Spleen (tissue), 11 donors: ENCODE measurements around the gene PARVB. TPM values are rescaled to one million over a fixed set of nuclear protein-coding genes. Genes with fewer than 3 reads are reported as not detected.

Experiments
- DNase-seq: peaks from one replicate; pipeline ENCODE4 v3.0.0-alpha.2; 2020
- H3K27ac ChIP-seq, 8 donors: fragments of 200-600 bp; sonication (generic) in 7 of 8; 1 replicate in 4 of 8; 2 replicates in 4 of 8; pipeline versions ENCODE4 v1.5.0 to v1.8.0; 2016 to 2021; ENCODE audit warnings: inconsistent platforms in 4 of 8, mild to moderate bottlenecking in 4 of 8, moderate library complexity in 1 of 8
- H3K27me3 ChIP-seq, 7 donors: fragments of 200-600 bp; sonication (generic) in 6 of 7; replicated peaks in 1 of 7; 1 replicate in 4 of 7; 2 replicates in 3 of 7; pipeline versions ENCODE4 v1.5.0 to v1.8.0; 2016 to 2021; ENCODE audit warnings: inconsistent platforms in 3 of 7, mild to moderate bottlenecking in 1 of 7
- H3K36me3 ChIP-seq, 6 donors: fragments of 200-600 bp; sonication (generic) in 5 of 6; 1 replicate in 4 of 6; 2 replicates in 2 of 6; pipeline versions ENCODE4 v1.5.0 to v1.8.0; 2016 to 2021; ENCODE audit warnings: inconsistent platforms in 2 of 6
- H3K4me1 ChIP-seq, 6 donors: fragments of 200-600 bp; sonication (generic) in 5 of 6; 1 replicate in 3 of 6; 2 replicates in 3 of 6; pipeline versions ENCODE4 v1.5.0 to v1.8.0; 2016 to 2021; ENCODE audit warnings: inconsistent platforms in 3 of 6
- H3K4me3 ChIP-seq, 8 donors: fragments of 200-600 bp; sonication (generic) in 7 of 8; 1 replicate in 4 of 8; 2 replicates in 4 of 8; pipeline versions ENCODE4 v1.5.0 to v1.8.0; 2016 to 2021; ENCODE audit warnings: inconsistent platforms in 4 of 8, mild to moderate bottlenecking in 4 of 8, moderate library complexity in 2 of 8
- H3K9me3 ChIP-seq, 8 donors: fragments of 200-600 bp; sonication (generic) in 7 of 8; 1 replicate in 4 of 8; 2 replicates in 4 of 8; pipeline versions ENCODE4 v1.5.0 to v1.8.0; 2016 to 2021; ENCODE audit warnings: inconsistent platforms in 4 of 8
- POLR2A ChIP-seq, 3 donors: fragments of 450-650 bp; IDR thresholded peaks; one replicate each; pipeline ENCODE4 v1.5.1; 2017; ENCODE audit warnings: antibody characterized with exemption in 3 of 3, mild to moderate bottlenecking in 1 of 3
- POLR2AphosphoS5 ChIP-seq, 3 donors: sonication (generic); formaldehyde crosslinking; IDR thresholded peaks; one replicate each; pipeline ENCODE4 v1.5.1; 2017; ENCODE audit warnings: antibody characterized with exemption in 3 of 3
- WGBS, 5 donors: extraction: QIAGEN DNeasy Blood & Tissue Kit in 3 of 5; methylation state at CpG; one replicate each; pipeline versions ENCODE4 v1.1.5 to v1.1.7; 2013 to 2018; 5-methylcytosine and 5-hydroxymethylcytosine counted together
- intact Hi-C: fragments of 100-400 bp; cut with DNase I; formaldehyde crosslinking; loops from one replicate; pipeline ENCODE4 v1.15.0; 2023; ENCODE audit warnings: low total_unique reads
- polyA plus RNA-seq, 3 donors: library from polyadenylated mRNA; stranded (reverse); fragments of 200-250 nt; gene quantifications; one replicate each; pipeline ENCODE4 v1.2.1, GENCODE V29; 2013
- total RNA-seq, 7 donors: library from RNA; depleted of rRNA in 3 of 7; stranded (reverse); fragments of >200 nt in 3 of 7; fragmentation: NEBNext Ultra II Directional in 4 of 7; extraction: Animal tissue kit (Norgen Biotek cat#: 25700) in 4 of 7; gene quantifications; one replicate each; pipeline versions ENCODE4 v1.1.0 to v1.2.1, GENCODE V29; 2016 to 2021
- TF ChIP-seq, protein P1 (sequence below), 11 experiments: fragments of 200-600 bp in 7 of 11; fragments of 450-650 bp in 4 of 11; sonication (generic) in 4 of 11; IDR thresholded peaks in 8 of 11; conservative IDR thresholded peaks in 3 of 11; 1 replicate in 7 of 11; 2 replicates in 4 of 11; pipeline versions ENCODE4 v1.4.0 to v1.8.0; 2016 to 2021; ENCODE audit warnings: antibody characterized with exemption in 11 of 11, inconsistent platforms in 4 of 11, mild to moderate bottlenecking in 1 of 11
- donor health status: healthy with polysubstance abuse.
- donor health status: DM: no; HTN: no; CAD: no; lungs with moderate emphysema.
- donor health status: DM: no; HTN: no; CAD: no.
- donor health status: Bipolar disorder and iron deficiency.
- donor health status: healthy.
- donor health status: DM: no; HTN: no; CAD: no.
- donor health status: DM: yes; HTN: yes; CAD: no.

Gene PARVB
- total and polyA plus RNA-seq, 10 donors = 24.0 to 61.9 (median 46.5) TPM

DNA sequence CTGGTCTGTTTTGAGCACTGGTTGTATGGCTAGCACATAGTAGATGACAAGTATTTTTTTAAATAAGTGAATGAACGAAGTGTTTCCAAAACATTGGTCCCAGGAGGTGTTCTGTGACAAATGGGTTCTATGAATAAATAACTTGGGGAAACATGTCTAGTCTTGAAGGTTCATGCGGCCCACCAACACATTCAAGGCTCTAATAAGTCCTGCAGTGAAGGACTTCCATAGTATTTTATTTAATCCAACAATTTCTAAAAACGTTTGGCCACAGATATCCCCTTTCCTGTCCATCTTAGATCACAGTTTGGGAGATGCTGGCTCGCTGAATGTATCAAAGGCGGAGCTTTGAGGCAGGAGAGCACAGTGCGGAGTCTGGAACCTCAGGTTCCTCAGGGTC, 179.1 kb downstream of the PARVB start:
- H3K36me3 ChIP-seq = peaks cover 0 to 87% (median 44%) of the 10 kb centered on the region in 6 donors
- no peak for DNase-seq
- WGBS, 5 donors = 54 to 73% (median 70%) methylated on average over 6 of the region's 6 CpGs
- no peak overlapping the region for H3K27ac ChIP-seq
- H3K9me3 ChIP-seq = no peaks in the 10 kb centered on the region
- peaks cover 0 to 34% (median 15%) of the 10 kb centered on the region in 6 donors for H3K4me1 ChIP-seq
- H3K4me3 ChIP-seq = no peak overlapping the region
- intact Hi-C loops = no loop called here
- TF ChIP-seq POLR2A (IDR thresholded peaks at IDR 0.05) = no peak
- no peak for TF ChIP-seq POLR2AphosphoS5 (IDR thresholded peaks at IDR 0.05)
- TF ChIP-seq, protein P1, sequence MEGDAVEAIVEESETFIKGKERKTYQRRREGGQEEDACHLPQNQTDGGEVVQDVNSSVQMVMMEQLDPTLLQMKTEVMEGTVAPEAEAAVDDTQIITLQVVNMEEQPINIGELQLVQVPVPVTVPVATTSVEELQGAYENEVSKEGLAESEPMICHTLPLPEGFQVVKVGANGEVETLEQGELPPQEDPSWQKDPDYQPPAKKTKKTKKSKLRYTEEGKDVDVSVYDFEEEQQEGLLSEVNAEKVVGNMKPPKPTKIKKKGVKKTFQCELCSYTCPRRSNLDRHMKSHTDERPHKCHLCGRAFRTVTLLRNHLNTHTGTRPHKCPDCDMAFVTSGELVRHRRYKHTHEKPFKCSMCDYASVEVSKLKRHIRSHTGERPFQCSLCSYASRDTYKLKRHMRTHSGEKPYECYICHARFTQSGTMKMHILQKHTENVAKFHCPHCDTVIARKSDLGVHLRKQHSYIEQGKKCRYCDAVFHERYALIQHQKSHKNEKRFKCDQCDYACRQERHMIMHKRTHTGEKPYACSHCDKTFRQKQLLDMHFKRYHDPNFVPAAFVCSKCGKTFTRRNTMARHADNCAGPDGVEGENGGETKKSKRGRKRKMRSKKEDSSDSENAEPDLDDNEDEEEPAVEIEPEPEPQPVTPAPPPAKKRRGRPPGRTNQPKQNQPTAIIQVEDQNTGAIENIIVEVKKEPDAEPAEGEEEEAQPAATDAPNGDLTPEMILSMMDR (IDR thresholded peaks at IDR 0.05 in 8 of 11, conservative IDR thresholded peaks at IDR 0.05 in 3 of 11) = no peak
- H3K27me3 ChIP-seq = peaks cover 0 to 12% (median 0%) of the 10 kb centered on the region in 7 donors

DNA sequence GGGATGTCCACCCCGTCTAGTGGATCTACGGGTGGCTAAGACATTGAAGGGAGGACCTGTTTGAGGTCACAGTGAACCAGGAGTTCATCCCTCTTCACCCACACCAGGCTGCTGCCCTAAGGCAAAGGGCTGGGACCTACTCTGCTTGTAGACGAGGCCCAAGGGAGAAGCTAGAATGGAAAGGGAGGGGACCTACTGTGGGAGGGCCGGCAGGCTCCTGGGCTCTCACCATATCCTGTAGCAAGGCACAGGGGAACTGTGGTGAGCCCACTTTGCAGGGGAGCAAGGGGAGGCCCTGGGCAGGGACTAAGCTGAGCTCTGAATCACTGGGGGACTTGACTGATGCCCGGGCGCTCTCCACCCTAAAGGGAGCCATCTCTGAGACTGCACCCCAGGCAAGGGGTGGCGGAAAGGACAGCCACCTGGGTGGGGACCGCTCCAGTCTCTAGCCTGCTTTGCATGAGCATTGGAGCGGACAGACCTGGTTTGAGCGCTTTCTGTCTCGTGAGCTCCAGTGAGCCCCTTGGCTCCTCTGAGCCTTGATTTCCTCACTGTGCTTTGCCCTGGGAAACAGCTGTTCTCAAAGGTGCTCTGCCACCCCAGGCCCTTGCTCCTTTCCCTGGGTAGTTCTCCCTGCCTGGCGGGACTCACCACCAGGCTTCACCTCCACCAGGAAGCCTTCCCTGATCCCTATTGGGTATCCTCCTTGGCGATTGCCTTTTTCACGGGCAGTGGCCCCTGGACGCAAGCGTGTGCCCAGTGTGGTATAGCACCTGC, 180.8 kb downstream of the PARVB start:
- TF ChIP-seq, protein P1 (IDR thresholded peaks at IDR 0.05 in 8 of 11, conservative IDR thresholded peaks at IDR 0.05 in 3 of 11) = no peak
- TF ChIP-seq POLR2AphosphoS5 (IDR thresholded peaks at IDR 0.05) (no peak), POLR2A (IDR thresholded peaks at IDR 0.05) (no peak)
- Histone ChIP-seq H3K27ac (peak overlapping the region in 2 of 8 donors; percentile 6 to 14), H3K9me3 (peaks cover 0 to 14% (median 9%) of the 10 kb centered on the region in 8 donors), H3K36me3 (peaks cover 0 to 70% (median 32%) of the 10 kb centered on the region in 6 donors), H3K4me1 (peaks cover 0 to 50% (median 20%) of the 10 kb centered on the region in 6 donors), H3K4me3 (no peak overlapping the region), H3K27me3 (peaks cover 0 to 12% (median 0%) of the 10 kb centered on the region in 7 donors)
- DNase-seq = no peak
- intact Hi-C loops = no loop called here
- 66 to 84% (median 79%) methylated on average over 13 to 16 of the region's 16 CpGs for WGBS, 5 donors

DNA sequence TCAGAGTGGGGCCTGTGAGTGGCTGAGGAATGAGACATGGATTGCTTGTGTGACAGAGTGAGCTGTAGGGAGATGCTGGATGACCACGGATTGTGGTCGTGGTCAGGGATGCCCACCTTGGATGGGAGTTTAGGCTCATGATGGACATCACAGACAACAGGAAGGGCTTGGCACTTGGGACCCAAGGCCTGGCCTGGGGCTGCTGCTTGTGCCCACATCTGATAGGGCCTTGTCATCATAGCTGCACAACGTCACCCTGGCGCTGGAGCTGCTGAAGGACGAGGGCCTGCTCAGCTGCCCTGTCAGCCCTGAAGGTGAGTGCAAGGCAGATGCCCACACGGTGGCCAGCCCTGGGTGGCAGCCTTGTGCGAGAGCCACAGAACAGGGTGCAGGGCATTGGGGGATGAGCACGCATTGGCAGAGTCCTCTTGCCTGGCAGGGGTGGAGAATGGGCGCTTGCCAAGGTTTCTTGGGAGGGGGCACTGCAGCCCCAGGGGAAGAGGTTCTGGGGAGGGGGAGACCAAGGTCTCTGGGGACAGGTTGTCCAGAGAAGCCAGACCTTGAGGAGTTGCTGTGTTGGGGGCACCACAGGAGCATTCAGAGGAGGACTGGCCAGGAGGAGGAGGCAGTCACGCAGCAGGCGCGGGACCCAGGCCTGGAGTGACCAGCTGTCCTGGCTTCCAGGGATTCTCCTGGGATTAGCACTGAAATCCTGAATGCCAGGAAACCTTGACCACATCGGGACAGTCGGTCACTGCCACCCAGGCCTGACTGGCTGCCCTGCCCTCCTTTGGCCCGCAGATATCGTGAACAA, 181.6 kb downstream of the PARVB start:
- H3K9me3 ChIP-seq = peaks cover 0 to 20% (median 14%) of the 10 kb centered on the region in 8 donors

More for the DNA sequence above, 181.6 kb downstream of the PARVB start:
- intact Hi-C loops = no loop called here
- DNase-seq = no peak
- WGBS, 5 donors = 90 to 95% (median 93%) methylated on average over 10 to 16 of the region's 16 CpGs
- peaks cover 0 to 62% (median 24%) of the 10 kb centered on the region in 6 donors for H3K36me3 ChIP-seq
- peaks cover 0 to 52% (median 20%) of the 10 kb centered on the region in 6 donors for H3K4me1 ChIP-seq
- no peak overlapping the region for H3K4me3 ChIP-seq
- peaks cover 0 to 12% (median 0%) of the 10 kb centered on the region in 7 donors for H3K27me3 ChIP-seq
- TF ChIP-seq, protein P1 (IDR thresholded peaks at IDR 0.05 in 8 of 11, conservative IDR thresholded peaks at IDR 0.05 in 3 of 11) = no peak
- no peak for TF ChIP-seq POLR2AphosphoS5 (IDR thresholded peaks at IDR 0.05)
- no peak for TF ChIP-seq POLR2A (IDR thresholded peaks at IDR 0.05)
- H3K27ac ChIP-seq = no peak overlapping the region
